Measurements from ENCODE around the gene KCNQ1OT1. TPM values are rescaled to one million over a fixed set of nuclear protein-coding genes. Genes with fewer than 3 reads are reported as not detected.

Gene KCNQ1OT1
- total RNA-seq, 1 donor from 2014 or later, result 0.33 TPM

GRCh38 chr11:2742201-2742600 is 42.4 kb upstream of the KCNQ1OT1 start:
- Histone ChIP-seq H3K36me3 (no peaks in the 10 kb centered on the region), H3K4me1 (peaks cover 24% of the 10 kb centered on the region), H3K4me3 (no peak overlapping the region), H3K27ac (replicated peaks) (no peak overlapping the region), H3K9me3 (replicated peaks) (no peaks in the 10 kb centered on the region), H3K27me3 (ENCODE audit: low read depth) (no peaks in the 10 kb centered on the region)
- peak; percentile 4 for DNase-seq
- intact Hi-C loops (cut with micrococcal nuclease), result no loop called here
- TF ChIP-seq CTCF (IDR thresholded peaks at IDR 0.05; ENCODE audit: borderline replicate concordance), result no peak

GRCh38 chr11:2741377-2742131 is 41.8 kb upstream of the KCNQ1OT1 start:
- Histone ChIP-seq H3K9me3 (replicated peaks) (no peaks in the 10 kb centered on the region), H3K4me1 (peaks cover 24% of the 10 kb centered on the region), H3K36me3 (no peaks in the 10 kb centered on the region), H3K4me3 (no peak overlapping the region), H3K27ac (replicated peaks) (peak overlapping the region; percentile 39), H3K27me3 (ENCODE audit: low read depth) (no peaks in the 10 kb centered on the region)
- peak; percentile 18 for DNase-seq
- TF ChIP-seq CTCF (IDR thresholded peaks at IDR 0.05; ENCODE audit: borderline replicate concordance), result no peak
- intact Hi-C loops (cut with micrococcal nuclease), result no loop called here

GRCh38 chr11:2741006-2741376 is 41.2 kb upstream of the KCNQ1OT1 start:
- H3K4me1 ChIP-seq, result peaks cover 24% of the 10 kb centered on the region
- TF ChIP-seq CTCF (IDR thresholded peaks at IDR 0.05; ENCODE audit: borderline replicate concordance), result no peak
- H3K4me3 ChIP-seq, result no peak overlapping the region
- H3K36me3 ChIP-seq, result no peaks in the 10 kb centered on the region
- DNase-seq, result peak; percentile 12
- H3K27ac ChIP-seq (replicated peaks), result no peak overlapping the region
- intact Hi-C loops (cut with micrococcal nuclease), result no loop called here
- H3K9me3 ChIP-seq (replicated peaks), result no peaks in the 10 kb centered on the region
- H3K27me3 ChIP-seq (ENCODE audit: low read depth), result no peaks in the 10 kb centered on the region

- no peaks in the 10 kb centered on the region for H3K36me3 ChIP-seq
- TF ChIP-seq CTCF (IDR thresholded peaks at IDR 0.05; ENCODE audit: borderline replicate concordance), result no peak
- no peak overlapping the region for H3K27ac ChIP-seq (replicated peaks)
- intact Hi-C loops (cut with micrococcal nuclease), result no loop called here
- H3K27me3 ChIP-seq (ENCODE audit: low read depth), result no peaks in the 10 kb centered on the region
- H3K4me3 ChIP-seq, result no peak overlapping the region
- no peaks in the 10 kb centered on the region for H3K9me3 ChIP-seq (replicated peaks)
- H3K4me1 ChIP-seq, result peaks cover 24% of the 10 kb centered on the region
- DNase-seq, result peak; percentile 15
These were observed 40.6 kb upstream of the KCNQ1OT1 start for GRCh38 chr11:2740275-2740940.

- no peak for DNase-seq
- no peaks in the 10 kb centered on the region for H3K36me3 ChIP-seq
- H3K27me3 ChIP-seq (ENCODE audit: low read depth), result no peaks in the 10 kb centered on the region
- no peak overlapping the region for H3K4me3 ChIP-seq
- H3K27ac ChIP-seq (replicated peaks), result no peak overlapping the region
- intact Hi-C loops (cut with micrococcal nuclease), result no loop called here
- H3K4me1 ChIP-seq, result peaks cover 24% of the 10 kb centered on the region
- TF ChIP-seq CTCF (IDR thresholded peaks at IDR 0.05; ENCODE audit: borderline replicate concordance), result no peak
- no peaks in the 10 kb centered on the region for H3K9me3 ChIP-seq (replicated peaks)
These were observed 39.9 kb upstream of the KCNQ1OT1 start for GRCh38 chr11:2739531-2740274.
